Measurements from ENCODE around the gene STRADA. TPM values are rescaled to one million over a fixed set of nuclear protein-coding genes. Genes with fewer than 3 reads are reported as not detected.

Gene STRADA
- total RNA-seq, 1 donor: 39.5 TPM

- no peak overlapping the region for H3K4me3 ChIP-seq (ENCODE audit: low read depth, low read length)
- DNase-seq (ENCODE audit: low read depth): no peak
- TF ChIP-seq CTCF (IDR thresholded peaks at IDR 0.05; ENCODE audit: insufficient read depth, low read length): no peak
Measured at GRCh38 chr17:63707151-63707550, 34.4 kb downstream of the STRADA start.

GRCh38 chr17:63706336-63707082 lies 35.1 kb downstream of the STRADA start:
- no peak for DNase-seq (ENCODE audit: low read depth)
- TF ChIP-seq CTCF (IDR thresholded peaks at IDR 0.05; ENCODE audit: insufficient read depth, low read length): no peak

GRCh38 chr17:63705657-63706056 lies 35.9 kb downstream of the STRADA start:
- DNase-seq (ENCODE audit: low read depth): no peak
- H3K4me3 ChIP-seq (ENCODE audit: low read depth, low read length): no peak overlapping the region
- no peak for TF ChIP-seq CTCF (IDR thresholded peaks at IDR 0.05; ENCODE audit: insufficient read depth, low read length)

More at GRCh38 chr17:63706336-63707082, 35.1 kb downstream of the STRADA start:
- H3K4me3 ChIP-seq (ENCODE audit: low read depth, low read length): no peak overlapping the region

- TF ChIP-seq CTCF (IDR thresholded peaks at IDR 0.05; ENCODE audit: insufficient read depth, low read length): no peak
- no peak overlapping the region for H3K4me3 ChIP-seq (ENCODE audit: low read depth, low read length)
- DNase-seq (ENCODE audit: low read depth): no peak
Measured at GRCh38 chr17:63704836-63705235, 36.8 kb downstream of the STRADA start.

- DNase-seq (ENCODE audit: low read depth): no peak
- H3K4me3 ChIP-seq (ENCODE audit: low read depth, low read length): no peak overlapping the region
- TF ChIP-seq CTCF (IDR thresholded peaks at IDR 0.05; ENCODE audit: insufficient read depth, low read length): no peak
Measured at GRCh38 chr17:63704259-63704576, 37.4 kb downstream of the STRADA start.

GRCh38 chr17:63703556-63704258 lies 37.9 kb downstream of the STRADA start:
- DNase-seq (ENCODE audit: low read depth): no peak
- no peak for TF ChIP-seq CTCF (IDR thresholded peaks at IDR 0.05; ENCODE audit: insufficient read depth, low read length)
- H3K4me3 ChIP-seq (ENCODE audit: low read depth, low read length): no peak overlapping the region

Data from fibroblast of the aortic adventitia (primary cell).